Lung microvascular endothelial cell (primary cell): ENCODE data around the gene SSTR4. TPM values are rescaled to one million over a fixed set of nuclear protein-coding genes. Genes with fewer than 3 reads are reported as not detected.

Source experiments
- DNase-seq, 2 donors: peaks; one replicate each; pipeline versions ENCODE4 v3.0.0 to v3.0.0-alpha.2; 2010; ENCODE audit warnings: low read depth in 2 of 2
- total RNA-seq: library from RNA; depleted of rRNA; stranded (reverse); fragments of >200 nt; gene quantifications from 2 replicates; pipeline ENCODE4 v1.2.1, GENCODE V29; 2014

Gene SSTR4
- total RNA-seq, 1 donor from 2014 or later: not detected

DNA sequence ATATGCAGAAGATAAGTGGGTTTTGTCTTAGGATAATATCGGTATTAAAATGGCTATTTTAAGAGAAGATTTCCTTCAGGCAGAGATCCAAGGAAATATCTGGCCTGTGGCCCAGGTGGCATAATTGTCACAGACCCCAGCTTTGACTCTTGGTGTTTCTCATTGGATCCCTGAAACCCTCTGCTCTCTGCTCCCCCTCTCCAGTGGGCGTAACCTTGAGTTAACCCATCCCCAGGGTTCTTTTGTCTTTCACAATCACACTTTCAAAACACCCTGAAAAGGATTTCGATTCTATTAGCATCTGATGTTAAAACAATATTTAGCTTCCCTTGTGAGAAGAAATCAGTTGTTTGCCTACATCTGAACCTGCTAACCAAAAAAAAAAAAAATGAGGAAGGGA lies 7.2 kb downstream of the SSTR4 start:
- no peak for DNase-seq

DNA sequence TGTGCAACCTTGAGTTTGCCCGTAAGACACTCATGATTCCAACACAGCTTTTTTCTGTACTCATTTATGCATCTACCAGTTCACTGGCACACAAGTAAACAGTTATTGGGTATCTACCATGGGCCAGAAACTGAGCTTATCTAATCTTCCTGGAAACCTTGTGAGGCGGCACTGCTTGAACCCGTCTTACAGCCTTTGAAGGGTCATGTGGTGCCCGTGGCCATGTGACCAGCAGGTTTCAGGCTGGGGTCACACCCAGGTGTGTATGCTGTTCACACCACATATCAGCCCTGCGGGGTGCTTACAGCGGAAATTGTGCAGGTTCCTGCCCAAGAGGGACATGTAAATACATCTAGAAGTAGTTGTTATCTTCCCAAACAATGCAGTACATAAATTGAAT lies 8.3 kb downstream of the SSTR4 start:
- DNase-seq: no peak

DNA sequence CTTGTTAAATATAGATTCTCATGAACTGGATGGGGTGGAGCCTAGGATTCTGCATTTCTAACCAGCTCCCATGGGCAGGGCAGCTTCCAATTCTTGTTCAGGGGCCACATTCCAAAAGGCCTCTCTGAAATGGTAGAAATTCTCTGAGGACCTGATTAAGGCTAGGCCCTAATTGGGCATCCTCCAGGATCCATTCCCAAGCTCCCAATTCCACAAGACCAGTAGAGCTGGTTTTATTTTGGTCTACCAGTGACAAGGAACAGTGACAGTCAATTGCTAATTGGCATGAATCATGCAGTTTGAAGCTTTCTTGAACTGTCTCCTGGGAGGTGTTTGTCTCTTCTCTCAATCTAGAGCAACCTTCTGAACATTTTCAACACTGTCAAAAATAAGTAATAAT lies 11.3 kb downstream of the SSTR4 start:
- no peak for DNase-seq

DNA sequence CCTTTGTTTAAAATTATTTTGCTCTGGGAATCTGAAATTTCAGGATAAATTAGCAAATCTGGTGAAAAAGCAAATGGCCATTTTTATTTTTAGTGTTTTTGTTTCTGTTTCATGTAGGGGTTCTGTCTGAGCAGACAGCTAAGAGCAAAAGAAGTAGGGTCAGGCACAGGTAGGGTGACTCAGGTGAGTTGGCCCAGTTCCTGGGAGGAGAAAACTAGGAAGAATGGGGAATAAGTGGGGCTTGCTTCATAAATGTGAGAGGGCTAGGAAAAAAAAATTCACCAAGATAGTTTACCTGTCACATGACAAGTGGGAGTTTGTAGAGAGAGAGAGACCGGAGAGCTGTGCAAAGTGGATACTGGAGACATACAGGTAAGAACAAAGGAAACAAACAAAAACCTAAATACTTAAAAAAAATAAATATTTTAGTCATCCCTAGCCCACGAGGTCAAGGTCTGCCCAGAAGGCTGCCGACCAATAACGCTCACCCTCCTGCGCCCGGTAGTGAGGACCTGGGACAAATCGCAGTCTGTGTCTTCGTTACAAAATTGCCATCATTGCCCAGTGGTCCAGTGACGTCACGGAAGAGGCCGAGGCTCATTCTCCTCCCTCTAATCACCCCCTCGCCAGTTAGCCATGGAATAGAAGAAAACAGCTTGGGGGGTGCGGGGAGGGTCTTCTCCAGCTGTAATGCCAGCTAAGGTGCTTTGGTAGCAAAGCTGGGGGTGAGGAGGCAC lies 12.1 kb downstream of the SSTR4 start:
- peak; percentile 19 to 32 for DNase-seq

DNA sequence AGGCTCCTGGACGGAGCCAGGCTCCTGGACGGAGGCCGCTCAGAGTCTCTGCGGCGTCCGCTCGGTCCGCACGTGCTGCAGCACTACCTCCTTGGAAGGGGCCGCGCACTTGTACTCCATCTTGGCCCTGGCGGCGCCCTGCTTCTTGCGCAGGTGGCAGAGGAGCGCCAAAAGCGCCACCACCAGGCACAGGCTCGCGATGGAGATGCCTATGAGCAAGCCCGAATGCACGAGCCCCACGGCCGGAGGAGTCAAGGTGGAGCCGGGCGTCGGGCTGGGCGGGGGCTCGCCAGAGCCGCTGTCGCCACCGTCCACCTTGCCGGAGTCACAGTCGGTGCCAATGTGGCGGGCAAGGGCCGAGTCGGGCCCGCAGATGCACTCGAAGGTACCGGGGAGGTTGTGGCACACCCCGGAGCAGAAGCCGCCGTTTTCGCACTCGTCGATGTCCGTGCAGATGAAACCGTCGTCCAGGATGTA lies 12.7 kb downstream of the SSTR4 start:
- peak; percentile 30 to 62 for DNase-seq

DNA sequence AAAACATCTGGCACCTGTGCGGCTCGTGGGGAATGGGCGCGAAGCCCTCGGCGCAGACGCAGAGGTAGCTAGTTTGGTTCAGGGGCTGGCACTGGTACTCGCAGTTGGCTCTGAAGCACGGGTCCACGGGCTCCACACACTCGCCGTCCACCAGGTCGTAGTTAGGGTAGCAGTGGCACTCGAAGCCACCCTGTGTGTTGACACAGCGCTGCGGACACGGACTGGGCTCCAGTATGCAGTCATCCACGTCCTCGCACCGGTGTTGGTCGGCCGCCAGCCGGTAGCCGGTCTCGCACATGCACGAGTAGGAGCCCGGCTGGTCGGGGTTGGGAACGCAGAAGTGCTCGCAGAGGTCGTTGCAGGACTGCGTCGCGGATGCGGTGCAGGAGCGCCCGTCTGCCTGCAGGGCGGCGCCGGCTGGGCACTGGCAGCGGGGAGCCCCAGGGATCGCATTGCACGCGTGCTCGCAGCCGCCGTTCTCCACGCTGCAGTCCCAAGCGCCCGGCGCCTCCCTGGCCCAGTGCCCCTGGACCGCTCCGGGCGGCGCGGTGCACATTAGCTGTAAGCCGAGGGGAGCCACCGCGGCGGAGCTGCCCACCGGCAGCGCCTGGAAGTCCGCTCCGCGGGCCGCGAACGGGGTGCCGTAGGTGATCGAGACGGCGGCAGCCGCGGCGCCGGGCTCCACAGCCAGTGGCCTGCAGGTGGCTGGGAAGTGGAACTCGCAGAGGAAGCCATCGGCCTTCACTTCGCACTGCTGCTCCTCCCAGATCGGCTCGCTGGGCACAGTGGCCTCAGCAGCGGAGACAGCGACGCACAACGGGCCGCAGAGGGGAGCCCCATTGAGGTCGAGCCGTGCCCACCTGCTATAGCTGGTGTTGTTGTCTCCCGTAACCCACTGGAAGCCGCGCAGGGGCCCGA lies 13.4 kb downstream of the SSTR4 start:
- peak; percentile 82 for DNase-seq

DNA sequence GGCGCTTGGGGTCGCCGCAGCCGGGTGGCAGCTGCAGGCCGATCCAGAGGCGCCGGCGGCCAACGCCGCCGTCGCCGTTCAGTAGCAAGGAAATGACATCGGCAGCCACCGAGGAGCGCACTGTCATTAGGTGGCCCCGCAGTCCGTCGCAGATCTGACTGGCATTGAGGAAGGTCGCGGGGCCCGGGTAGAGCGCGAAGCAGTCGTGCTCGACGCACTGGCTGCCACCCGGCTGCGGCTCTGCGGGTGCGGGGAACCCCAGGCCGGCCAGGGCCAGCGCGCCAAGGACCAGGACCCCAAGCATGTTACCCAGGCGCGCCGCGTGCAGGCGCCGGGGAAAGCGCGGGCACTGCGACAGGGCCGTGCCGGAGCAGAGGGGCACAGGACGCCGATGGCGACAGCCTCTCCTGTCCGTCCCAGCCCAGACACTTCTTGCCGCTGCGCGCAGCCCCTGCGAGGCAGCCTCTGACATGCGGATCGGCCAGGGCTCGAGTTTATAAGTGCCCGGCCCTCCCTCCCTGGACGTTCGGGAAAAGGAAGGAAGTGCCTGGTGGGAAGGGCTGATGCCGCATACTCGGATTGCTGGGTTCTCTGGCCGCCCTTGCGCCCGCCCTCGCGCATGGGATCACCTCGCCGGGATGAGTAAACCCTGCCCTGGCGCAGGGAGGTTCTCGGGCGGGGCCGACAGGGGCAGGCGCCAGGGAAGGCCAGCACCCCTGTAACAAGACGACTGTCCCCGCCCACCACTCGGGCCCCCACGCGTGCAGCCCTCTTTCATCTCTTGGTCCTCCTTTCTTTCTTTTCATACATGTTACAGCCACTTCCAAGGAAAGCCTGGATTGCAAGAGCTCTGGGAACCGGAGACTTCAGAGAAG lies 14.3 kb downstream of the SSTR4 start, which contains the start of gene THBD:
THBD (minus strand) TSS at position 472 of the 875 bp plus-strand sequence; CDS start at position 304, 168 bp downstream.
- DNase-seq: peak; percentile 87 to 88

DNA sequence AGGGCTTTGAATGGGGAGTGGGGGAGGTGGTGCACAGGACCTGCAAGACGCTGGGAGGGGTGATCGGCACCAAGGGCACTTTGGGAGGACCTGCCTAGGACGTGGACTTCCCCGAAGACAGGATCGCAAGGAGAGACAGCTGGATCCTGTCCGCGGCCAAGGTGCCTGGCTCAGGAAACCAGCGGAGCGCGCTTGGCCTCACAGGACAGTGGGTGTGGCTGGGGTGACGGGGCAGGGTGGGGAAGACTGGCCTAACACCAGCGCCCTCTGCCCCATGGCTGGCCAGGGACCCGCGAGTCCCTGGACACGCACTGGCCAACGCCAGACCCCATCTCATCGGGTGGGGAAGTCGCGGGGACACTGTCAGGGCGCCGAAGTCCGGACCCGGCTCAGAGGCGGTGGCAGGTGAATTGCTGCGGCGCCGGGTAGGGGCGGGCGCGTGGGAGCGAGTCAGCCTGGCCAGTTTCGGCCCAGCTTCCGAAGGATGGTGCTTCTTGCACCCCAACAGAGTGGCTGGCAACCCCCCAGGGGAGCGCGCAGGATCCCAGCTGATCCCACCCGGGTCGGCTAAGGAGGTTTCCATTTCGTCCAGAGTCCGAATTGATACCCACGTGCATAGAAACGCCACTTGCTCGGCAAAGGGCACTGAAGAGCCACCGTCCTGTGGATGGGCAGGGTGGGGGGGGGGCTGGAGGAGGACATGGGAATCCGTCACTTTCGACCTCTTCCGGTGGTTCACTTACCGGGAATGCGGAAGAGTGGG lies 15.1 kb downstream of the SSTR4 start:
- DNase-seq: peak in 1 of 2 donors; percentile 45

DNA sequence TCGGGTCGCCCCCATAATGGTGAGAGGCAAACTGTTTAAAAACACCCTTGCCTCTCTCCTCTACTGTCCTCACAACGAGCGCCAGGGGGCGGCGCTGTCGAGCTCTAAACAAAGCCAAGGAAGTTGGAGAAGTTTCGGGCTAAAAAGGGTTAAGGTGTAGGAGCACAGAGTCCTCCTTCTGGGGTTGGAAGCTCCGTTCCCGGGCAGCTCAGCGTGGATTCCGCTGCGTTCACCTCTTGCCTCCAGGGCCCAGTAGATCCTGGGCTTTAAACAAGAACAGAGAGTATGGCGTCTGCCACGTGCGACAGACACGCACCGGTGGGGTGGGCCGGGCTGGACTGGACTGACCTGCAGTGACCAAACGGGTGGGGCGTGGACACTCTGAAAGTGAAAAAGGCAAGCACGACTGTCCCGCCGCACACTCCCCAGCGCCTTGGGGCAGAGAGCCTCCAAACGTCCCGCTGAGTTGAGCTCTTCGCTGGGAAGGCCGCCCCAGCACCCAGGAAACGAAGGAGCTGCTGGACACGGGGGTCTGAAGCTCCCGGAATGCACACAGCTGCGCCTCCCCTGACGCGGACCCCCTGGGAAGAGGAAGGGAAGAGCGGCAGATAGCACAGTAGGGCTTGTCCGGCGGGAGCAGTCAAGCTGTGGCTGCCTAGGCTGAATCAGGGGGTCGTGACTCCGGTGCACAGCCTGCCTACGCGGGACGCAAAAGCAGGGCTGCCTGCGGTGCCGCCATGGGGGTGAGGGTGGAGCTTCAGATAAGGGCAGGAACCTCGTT lies 15.9 kb downstream of the SSTR4 start:
- peak; percentile 81 to 93 for DNase-seq

DNA sequence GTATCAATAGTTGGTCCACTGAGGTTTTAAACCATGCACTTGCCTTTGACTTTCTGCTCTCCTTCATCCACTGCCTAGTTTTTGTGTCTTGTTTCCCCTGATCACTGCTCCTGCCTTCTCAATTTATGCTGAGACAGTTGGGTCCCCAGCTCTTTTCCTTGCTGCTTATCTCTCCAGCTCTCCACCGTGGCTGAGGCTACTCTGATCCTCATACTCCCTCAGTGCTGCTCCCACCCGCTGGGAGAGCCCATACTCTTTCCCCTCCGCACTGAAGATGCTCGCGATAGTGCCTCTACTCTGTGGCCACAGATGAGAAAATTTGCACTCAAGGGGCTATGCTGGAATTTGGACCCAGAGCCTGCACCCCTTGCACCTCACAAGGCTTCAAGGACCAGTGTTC lies 17.8 kb downstream of the SSTR4 start:
- DNase-seq: no peak

DNA sequence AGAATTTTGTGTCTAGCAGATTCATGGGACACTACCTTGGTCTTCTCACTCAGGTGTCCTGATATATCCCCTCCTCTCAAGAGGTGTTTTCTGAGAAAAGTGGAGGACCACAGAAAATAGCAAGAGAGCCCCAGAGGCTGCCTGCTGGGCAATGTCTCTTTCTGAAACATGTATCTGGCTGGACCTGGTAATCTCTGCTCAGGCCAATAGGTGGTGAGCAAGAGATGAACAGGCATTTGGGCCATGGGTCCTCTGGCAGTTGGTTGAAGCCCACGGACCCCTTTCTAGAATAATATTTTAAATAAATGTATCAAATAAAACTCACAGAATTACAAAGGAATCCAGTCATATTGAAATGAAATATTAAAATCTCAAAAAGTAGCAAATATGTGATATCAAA lies 23.1 kb downstream of the SSTR4 start:
- DNase-seq: peak in 1 of 2 donors; percentile 39

DNA sequence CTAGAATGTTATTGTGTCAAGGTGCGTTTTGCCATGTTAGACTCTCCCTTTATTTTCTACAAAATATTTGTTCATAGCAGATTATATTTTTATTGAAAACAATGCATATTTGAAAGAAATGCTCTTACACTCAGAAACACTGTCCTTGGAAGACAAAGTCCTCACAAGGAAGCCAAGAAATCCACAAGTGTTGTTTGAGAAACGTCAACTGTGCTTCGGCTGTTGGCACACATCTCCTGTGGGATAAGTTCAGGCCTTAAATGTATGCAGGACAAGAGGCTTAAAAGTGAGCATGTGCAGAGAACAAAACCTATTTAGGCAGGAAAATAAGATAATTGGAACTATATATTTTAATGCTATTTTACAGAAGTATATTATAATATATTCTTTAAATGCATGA lies 23.9 kb downstream of the SSTR4 start:
- no peak for DNase-seq

DNA sequence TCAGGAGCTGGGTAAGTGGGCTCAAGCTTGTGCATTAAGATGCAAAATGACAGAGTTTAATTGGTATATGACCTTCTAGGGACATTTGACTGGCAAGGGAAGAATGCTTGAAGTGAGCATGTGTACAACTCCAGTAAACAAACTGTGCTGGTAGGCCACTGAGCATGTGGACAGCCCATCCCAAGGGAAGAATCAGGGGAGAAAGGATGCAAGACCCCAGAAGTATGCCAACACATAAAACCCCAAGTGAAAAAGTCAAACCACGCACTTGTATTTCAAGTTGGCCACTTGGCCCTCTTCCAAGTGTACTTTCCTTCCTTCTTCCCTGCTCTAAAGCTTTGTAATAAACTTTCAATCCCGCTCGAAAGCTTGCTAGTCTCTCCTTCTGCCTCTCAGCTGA lies 24.7 kb downstream of the SSTR4 start:
- DNase-seq: peak in 1 of 2 donors; percentile 38

DNA sequence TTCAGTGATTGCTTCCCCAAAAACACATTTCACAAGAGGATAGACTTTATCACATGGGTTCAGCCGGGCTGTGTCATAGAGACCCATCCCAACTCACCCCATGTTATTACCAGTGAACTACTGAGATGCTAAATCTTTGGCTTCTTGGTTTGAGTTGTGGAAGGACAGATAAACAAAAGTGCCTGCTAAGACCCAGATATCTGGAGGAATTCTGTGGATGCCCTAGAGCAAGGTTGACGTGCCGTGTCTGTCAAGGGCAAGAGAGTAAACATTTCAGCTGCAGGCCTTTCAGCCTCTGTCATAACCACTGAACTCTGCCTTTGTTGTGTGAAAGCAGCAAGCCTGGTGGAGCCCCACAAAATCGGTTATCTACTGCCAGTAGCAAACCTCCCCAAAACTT lies 25.5 kb downstream of the SSTR4 start:
- DNase-seq: no peak

DNA sequence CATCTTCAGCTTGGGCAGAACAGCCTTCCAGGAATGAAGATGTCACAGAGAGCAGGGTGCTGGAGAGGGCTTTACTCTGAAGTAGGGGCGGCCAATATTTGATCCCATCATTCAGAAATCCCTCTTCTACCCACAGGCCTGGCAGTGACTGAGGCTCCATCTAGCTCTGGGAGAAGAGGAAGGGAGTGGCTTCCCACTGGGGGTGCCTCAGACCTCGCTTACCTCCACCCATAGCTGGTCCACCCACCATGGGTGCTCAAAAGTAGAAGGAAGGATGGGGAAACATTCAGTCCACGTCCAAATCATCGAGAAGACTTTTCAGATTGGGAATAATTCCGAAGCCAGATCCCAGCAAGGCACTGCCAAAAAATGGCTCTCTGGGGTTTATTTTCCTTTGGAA lies 26.1 kb downstream of the SSTR4 start:
- DNase-seq: no peak

DNA sequence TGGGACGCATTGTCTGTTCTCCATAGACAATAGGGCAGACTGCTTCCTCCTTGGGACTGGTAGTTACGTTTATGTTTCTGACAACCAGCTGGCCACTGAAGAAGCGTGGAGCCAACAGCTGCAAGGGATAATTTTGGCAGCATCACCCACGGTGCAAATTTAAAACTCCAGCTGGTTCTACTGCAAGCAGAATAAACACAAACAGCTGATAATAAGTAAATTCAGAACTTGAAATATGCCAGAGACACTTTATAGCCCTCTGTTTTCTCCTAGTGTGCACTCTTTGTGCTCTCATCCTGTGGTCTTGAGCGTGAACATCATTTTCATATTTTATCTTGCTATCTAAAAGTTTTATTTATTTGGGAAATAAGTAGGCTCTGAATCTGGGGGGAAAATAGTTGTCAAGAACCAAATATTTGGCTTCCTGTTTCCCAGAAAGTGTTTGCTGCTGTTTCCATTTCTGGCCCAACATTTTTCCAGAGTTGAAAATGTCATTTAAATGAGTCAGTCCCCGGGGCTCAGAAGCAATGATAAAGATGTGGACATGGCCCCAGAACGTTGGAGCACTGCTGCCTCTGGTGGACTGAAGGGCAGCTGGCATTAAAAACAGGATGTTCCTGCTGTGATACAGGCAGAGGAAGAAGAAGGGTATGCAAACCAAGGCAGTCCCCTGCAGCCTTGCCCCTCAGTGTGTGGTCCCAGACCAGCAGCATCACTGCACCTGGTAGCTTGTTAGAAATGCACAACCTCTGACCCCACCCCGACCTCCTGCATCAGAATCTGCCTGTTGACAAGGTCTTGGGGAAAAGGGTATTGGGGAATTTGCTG lies 26.8 kb downstream of the SSTR4 start:
- DNase-seq: peak; percentile 86 to 92

DNA sequence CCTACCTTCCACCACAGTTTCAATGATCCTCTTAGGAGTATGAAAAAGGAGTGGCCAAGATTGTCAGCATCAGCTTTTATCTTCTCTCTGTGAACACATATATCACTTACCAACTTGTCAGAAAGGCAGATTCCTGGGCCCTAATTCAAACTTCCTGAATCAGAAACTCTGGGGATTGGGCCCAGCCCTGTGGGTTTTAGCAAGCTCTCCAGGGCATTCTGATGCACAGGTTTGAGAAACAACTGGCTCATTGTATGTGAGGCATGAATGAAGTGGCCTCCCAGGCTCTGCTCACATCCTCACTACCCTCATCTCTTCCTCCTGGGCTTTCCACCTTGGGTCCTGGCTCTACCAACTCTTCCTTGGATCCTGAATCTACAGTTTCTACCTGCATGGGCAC lies 27.5 kb downstream of the SSTR4 start:
- DNase-seq: no peak

DNA sequence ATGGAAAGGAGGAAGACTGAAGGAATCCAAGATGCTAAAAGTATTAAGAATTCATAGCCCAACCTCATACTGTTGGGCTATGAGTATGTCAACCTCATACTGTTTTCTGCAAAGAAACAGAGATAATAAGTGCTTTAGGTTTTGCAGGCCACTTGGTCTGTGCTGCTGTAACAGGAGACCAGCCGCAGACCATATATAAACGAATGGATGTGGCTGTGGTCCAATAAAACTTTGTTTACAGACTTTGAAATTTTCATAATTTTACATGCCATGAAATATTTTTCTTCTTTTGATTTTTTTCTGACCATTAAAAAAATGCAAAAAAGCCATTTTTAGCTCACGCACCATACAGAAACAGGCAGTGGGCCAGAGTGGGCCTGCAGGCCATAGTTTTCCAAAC lies 28.1 kb downstream of the SSTR4 start:
- no peak for DNase-seq

DNA sequence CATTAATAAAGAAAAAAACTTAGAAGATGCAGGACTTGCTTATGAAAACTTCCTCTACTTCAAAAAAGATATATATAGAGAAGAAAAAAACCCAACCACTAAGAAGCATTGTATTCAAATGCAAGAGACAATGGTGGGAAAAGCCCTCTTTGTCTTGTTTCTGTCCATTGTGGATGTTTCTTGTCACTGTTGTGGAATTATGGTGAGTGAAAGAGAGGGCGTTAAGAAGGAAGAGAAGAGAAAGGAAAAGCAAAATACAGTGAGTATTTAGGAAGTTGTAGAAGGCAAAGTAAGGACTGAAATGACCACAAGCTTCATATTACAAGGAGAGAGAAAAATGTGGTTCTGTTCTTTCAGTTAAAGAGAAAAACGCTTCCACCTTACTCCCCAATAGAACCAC lies 28.5 kb downstream of the SSTR4 start:
- DNase-seq: peak in 1 of 2 donors; percentile 28
